IPS-20b (cell line): ENCODE results near the gene ACTMAP.

Experiments
- H3K27ac ChIP-seq: one replicate; pipeline ENCODE4 v1.5.1; 2013; ENCODE audit warnings: low read length
- H3K27me3 ChIP-seq: 2 replicates; pipeline ENCODE4 v1.6.1; 2013; ENCODE audit warnings: mild to moderate bottlenecking, low read length, inconsistent platforms; ENCODE audit not compliant: insufficient read depth
- H3K36me3 ChIP-seq: 2 replicates; pipeline ENCODE4 v1.6.1; 2013; ENCODE audit warnings: low read depth, mild to moderate bottlenecking, inconsistent platforms, low read length, moderate library complexity; ENCODE audit not compliant: insufficient read depth
- H3K4me1 ChIP-seq: 2 replicates; pipeline ENCODE4 v1.6.1; 2013; ENCODE audit warnings: mild to moderate bottlenecking, control low read depth, inconsistent platforms, low read length, moderate library complexity; ENCODE audit not compliant: insufficient read depth
- H3K4me3 ChIP-seq: 2 replicates; pipeline ENCODE4 v1.5.1; 2013; ENCODE audit warnings: mild to moderate bottlenecking, low read length, inconsistent platforms
- H3K9ac ChIP-seq: 2 replicates; pipeline ENCODE4 v1.6.1; 2013; ENCODE audit warnings: low read depth, mild to moderate bottlenecking, inconsistent platforms, low read length, moderate library complexity
- H3K9me3 ChIP-seq: 2 replicates; pipeline ENCODE4 v1.6.1; 2013; ENCODE audit warnings: mild to moderate bottlenecking, low read depth, low read length, inconsistent platforms; ENCODE audit not compliant: insufficient read depth

Gene ACTMAP

GRCh38 chr19:40700083-40700482 lies 50.2 kb downstream of the ACTMAP start:
- H3K9ac ChIP-seq = no peak overlapping the region
- peaks cover 60% of the 10 kb centered on the region for H3K36me3 ChIP-seq
- H3K27ac ChIP-seq = no peak overlapping the region
- H3K27me3 ChIP-seq = no peaks in the 10 kb centered on the region
- no peak overlapping the region for H3K4me3 ChIP-seq
- no peaks in the 10 kb centered on the region for H3K4me1 ChIP-seq
- H3K9me3 ChIP-seq = no peaks in the 10 kb centered on the region

GRCh38 chr19:40697007-40697406 lies 53.3 kb downstream of the ACTMAP start:
- Histone ChIP-seq H3K36me3 (peaks cover 40% of the 10 kb centered on the region), H3K27ac (no peak overlapping the region), H3K27me3 (no peaks in the 10 kb centered on the region), H3K4me1 (no peaks in the 10 kb centered on the region), H3K9ac (no peak overlapping the region), H3K4me3 (no peak overlapping the region), H3K9me3 (no peaks in the 10 kb centered on the region)

GRCh38 chr19:40695881-40696280 lies 54.4 kb downstream of the ACTMAP start:
- H3K36me3 ChIP-seq = peaks cover 29% of the 10 kb centered on the region
- no peak overlapping the region for H3K9ac ChIP-seq
- H3K9me3 ChIP-seq = no peaks in the 10 kb centered on the region
- no peaks in the 10 kb centered on the region for H3K27me3 ChIP-seq
- no peak overlapping the region for H3K27ac ChIP-seq
- H3K4me1 ChIP-seq = peaks cover 3% of the 10 kb centered on the region; the same call in 1 of the 2 replicates
- no peak overlapping the region for H3K4me3 ChIP-seq

- H3K9me3 ChIP-seq = no peaks in the 10 kb centered on the region
- peaks cover 16% of the 10 kb centered on the region for H3K36me3 ChIP-seq
- H3K9ac ChIP-seq = no peak overlapping the region
- H3K27ac ChIP-seq = no peak overlapping the region
- no peak overlapping the region for H3K4me3 ChIP-seq
- H3K4me1 ChIP-seq = peaks cover 3% of the 10 kb centered on the region; the same call in 1 of the 2 replicates
- H3K27me3 ChIP-seq = no peaks in the 10 kb centered on the region
Measured at GRCh38 chr19:40693896-40694295, 56.4 kb downstream of the ACTMAP start.

- H3K4me3 ChIP-seq = no peak overlapping the region
- H3K36me3 ChIP-seq = peaks cover 16% of the 10 kb centered on the region
- H3K27me3 ChIP-seq = no peaks in the 10 kb centered on the region
- H3K4me1 ChIP-seq = peaks cover 3% of the 10 kb centered on the region; the same call in 1 of the 2 replicates
- H3K9me3 ChIP-seq = no peaks in the 10 kb centered on the region
- H3K9ac ChIP-seq = no peak overlapping the region
- H3K27ac ChIP-seq = no peak overlapping the region
Measured at GRCh38 chr19:40693150-40693788, 57.0 kb downstream of the ACTMAP start.

GRCh38 chr19:40692212-40692551 lies 58.1 kb downstream of the ACTMAP start:
- H3K9me3 ChIP-seq = no peaks in the 10 kb centered on the region
- H3K27me3 ChIP-seq = no peaks in the 10 kb centered on the region
- H3K4me3 ChIP-seq = no peak overlapping the region
- no peak overlapping the region for H3K27ac ChIP-seq
- H3K4me1 ChIP-seq = peaks cover 3% of the 10 kb centered on the region; the same call in 1 of the 2 replicates
- H3K36me3 ChIP-seq = peaks cover 16% of the 10 kb centered on the region
- no peak overlapping the region for H3K9ac ChIP-seq

GRCh38 chr19:40691421-40692211 lies 58.7 kb downstream of the ACTMAP start:
- Histone ChIP-seq H3K4me1 (peaks cover 3% of the 10 kb centered on the region; the same call in 1 of the 2 replicates), H3K36me3 (peaks cover 14% of the 10 kb centered on the region), H3K9me3 (no peaks in the 10 kb centered on the region), H3K27me3 (no peaks in the 10 kb centered on the region), H3K4me3 (peak overlapping the region; percentile 73; the same call in 1 of the 2 replicates), H3K9ac (peak overlapping the region; percentile 87; the same call in 1 of the 2 replicates), H3K27ac (no peak overlapping the region)
